Ishikawa (cell line): Measurements from ENCODE around the gene HDLBP.
A peak's percentile ranks its signal among the peaks of the same experiment; 100 is the strongest.

ENCODE experiments used
- CEBPB ChIP-seq: IDR thresholded peaks from 2 replicates; pipeline ENCODE4 v1.6.1; 2012
- CREB1 ChIP-seq: IDR thresholded peaks from 2 replicates; pipeline ENCODE4 v1.6.1; 2012; ENCODE audit warnings: low read depth
- EGR1 ChIP-seq: IDR thresholded peaks from 2 replicates; pipeline ENCODE4 v1.6.1; 2012
- EP300 ChIP-seq: IDR thresholded peaks from 2 replicates; pipeline ENCODE4 v1.6.1; 2012; ENCODE audit warnings: borderline replicate concordance
- FOXM1 ChIP-seq: IDR thresholded peaks from 2 replicates; pipeline ENCODE4 v1.6.1; 2012; ENCODE audit warnings: low read depth, borderline replicate concordance
- MAX ChIP-seq: IDR thresholded peaks from 2 replicates; pipeline ENCODE4 v1.6.1; 2012
- NFIC ChIP-seq: IDR thresholded peaks from 2 replicates; pipeline ENCODE4 v1.6.1; 2012
- RAD21 ChIP-seq: IDR thresholded peaks from 2 replicates; pipeline ENCODE4 v1.6.1; 2012; ENCODE audit warnings: low read depth
- TAF1 ChIP-seq: IDR thresholded peaks from 2 replicates; pipeline ENCODE4 v1.6.1; 2012; ENCODE audit warnings: low read depth, mild to moderate bottlenecking
- TCF12 ChIP-seq: IDR thresholded peaks from 2 replicates; pipeline ENCODE4 v1.6.1; 2012; ENCODE audit warnings: low read depth
- TEAD4 ChIP-seq: IDR thresholded peaks from 2 replicates; pipeline ENCODE4 v1.6.1; 2012
- USF1 ChIP-seq: IDR thresholded peaks from 2 replicates; pipeline ENCODE4 v1.6.1; 2012
- YY1 ChIP-seq: IDR thresholded peaks from 2 replicates; pipeline ENCODE4 v1.6.1; 2012; ENCODE audit warnings: low read depth
- ZBTB7A ChIP-seq: IDR thresholded peaks from 2 replicates; pipeline ENCODE4 v1.6.1; 2012; ENCODE audit warnings: low read depth
- TF ChIP-seq, protein P1 (sequence below): IDR thresholded peaks from 2 replicates; pipeline ENCODE4 v1.6.1; 2012; ENCODE audit warnings: low read depth, mild to moderate bottlenecking

The HDLBP gene

DNA sequence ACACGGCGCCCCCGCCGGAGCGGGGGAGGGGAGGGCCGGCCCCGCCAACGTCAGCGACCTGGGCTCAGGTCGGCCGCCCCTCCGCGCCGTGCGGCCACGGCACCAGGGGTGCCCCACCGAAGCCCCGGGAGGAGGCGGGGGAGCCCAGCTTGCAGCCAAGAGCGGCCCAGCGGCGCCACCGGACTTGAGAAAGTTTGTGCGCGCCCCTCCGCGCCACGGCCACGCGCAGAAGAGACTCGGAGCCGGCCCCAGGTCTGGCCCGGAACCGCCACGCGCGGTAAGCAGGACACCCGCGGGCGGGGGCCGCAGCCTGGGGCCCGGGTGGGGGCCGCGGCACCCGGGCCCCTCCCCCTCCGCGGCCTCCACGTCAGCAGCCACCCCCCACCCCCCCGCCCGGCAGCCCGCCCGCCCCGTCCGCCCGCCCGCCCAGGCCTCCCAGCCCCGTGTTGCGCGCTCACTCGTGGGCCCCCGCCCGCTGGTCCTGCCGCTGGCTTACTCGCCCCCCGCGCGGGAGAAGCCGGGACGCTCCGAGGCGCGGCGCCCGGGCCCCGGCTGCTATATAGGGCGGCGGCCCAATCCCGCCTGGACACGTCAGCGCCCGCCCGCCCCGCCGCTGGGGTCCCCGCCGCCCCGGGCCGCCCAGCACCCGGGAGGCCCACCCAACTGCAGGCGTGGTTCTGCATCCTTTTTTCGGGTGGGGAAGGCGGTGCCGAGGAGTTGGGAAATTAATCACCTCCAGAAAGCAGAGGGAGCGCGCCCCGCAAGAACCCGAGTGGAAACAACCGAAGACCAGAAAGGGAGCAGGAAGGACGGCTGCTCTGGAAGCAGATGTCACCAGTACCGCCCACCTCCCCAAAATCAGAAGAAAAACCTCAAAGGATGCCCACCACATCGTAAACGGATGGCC lies 42.9 kb downstream of the HDLBP start:
- TF ChIP-seq TCF12 (0 out of 2 replicates have a peak, but pooled peaks have one; percentile 8), ZBTB7A (peak; percentile 16; the same call in 1 of the 2 replicates), CREB1 (no peak), TAF1 (0 out of 2 replicates have a peak, but pooled peaks have one; percentile 37), CEBPB (no peak), EP300 (no peak), YY1 (no peak), MAX (peak; percentile 7; the same call in 1 of the 2 replicates)

- TF ChIP-seq CREB1 (0 out of 2 replicates have a peak, but pooled peaks have one; percentile 22), ZBTB7A (no peak; the same call in 1 of the 2 replicates), TEAD4 (no peak), CEBPB (no peak), MAX (peak; percentile 88), USF1 (peak; percentile 85), TAF1 (peak; percentile 49; the same call in 1 of the 2 replicates), FOXM1 (no peak), TCF12 (no peak), YY1 (peak; percentile 38; the same call in 1 of the 2 replicates)
These were observed 43.7 kb downstream of the HDLBP start for GRCh38 chr2:241271706-241272302.

DNA sequence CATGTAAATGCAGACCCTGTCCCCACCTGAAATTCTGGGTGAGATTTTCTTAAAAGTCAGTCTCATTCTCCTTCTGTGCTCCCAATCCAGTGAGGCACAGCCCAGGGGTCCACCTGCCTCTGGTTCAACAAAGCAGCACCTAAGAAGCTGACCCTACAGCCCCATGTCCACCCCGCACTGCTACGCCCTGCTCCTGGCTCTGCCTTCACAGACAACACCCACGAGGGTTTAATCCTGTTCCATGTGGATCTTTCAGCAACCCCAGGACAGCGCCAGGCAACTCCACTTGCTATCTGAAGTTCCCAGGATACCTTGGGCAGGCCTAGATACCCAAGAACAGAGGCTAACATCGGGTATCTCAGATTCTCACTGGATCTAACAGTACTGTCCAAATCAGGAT lies 44.9 kb downstream of the HDLBP start:
- TF ChIP-seq, protein P1, sequence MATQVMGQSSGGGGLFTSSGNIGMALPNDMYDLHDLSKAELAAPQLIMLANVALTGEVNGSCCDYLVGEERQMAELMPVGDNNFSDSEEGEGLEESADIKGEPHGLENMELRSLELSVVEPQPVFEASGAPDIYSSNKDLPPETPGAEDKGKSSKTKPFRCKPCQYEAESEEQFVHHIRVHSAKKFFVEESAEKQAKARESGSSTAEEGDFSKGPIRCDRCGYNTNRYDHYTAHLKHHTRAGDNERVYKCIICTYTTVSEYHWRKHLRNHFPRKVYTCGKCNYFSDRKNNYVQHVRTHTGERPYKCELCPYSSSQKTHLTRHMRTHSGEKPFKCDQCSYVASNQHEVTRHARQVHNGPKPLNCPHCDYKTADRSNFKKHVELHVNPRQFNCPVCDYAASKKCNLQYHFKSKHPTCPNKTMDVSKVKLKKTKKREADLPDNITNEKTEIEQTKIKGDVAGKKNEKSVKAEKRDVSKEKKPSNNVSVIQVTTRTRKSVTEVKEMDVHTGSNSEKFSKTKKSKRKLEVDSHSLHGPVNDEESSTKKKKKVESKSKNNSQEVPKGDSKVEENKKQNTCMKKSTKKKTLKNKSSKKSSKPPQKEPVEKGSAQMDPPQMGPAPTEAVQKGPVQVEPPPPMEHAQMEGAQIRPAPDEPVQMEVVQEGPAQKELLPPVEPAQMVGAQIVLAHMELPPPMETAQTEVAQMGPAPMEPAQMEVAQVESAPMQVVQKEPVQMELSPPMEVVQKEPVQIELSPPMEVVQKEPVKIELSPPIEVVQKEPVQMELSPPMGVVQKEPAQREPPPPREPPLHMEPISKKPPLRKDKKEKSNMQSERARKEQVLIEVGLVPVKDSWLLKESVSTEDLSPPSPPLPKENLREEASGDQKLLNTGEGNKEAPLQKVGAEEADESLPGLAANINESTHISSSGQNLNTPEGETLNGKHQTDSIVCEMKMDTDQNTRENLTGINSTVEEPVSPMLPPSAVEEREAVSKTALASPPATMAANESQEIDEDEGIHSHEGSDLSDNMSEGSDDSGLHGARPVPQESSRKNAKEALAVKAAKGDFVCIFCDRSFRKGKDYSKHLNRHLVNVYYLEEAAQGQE = no peak
- TF ChIP-seq TCF12 (no peak), FOXM1 (no peak), TAF1 (no peak), EGR1 (no peak), RAD21 (no peak), YY1 (no peak), CREB1 (no peak), NFIC (no peak), ZBTB7A (no peak), USF1 (no peak), TEAD4 (no peak), CEBPB (no peak), MAX (no peak), EP300 (no peak)

DNA sequence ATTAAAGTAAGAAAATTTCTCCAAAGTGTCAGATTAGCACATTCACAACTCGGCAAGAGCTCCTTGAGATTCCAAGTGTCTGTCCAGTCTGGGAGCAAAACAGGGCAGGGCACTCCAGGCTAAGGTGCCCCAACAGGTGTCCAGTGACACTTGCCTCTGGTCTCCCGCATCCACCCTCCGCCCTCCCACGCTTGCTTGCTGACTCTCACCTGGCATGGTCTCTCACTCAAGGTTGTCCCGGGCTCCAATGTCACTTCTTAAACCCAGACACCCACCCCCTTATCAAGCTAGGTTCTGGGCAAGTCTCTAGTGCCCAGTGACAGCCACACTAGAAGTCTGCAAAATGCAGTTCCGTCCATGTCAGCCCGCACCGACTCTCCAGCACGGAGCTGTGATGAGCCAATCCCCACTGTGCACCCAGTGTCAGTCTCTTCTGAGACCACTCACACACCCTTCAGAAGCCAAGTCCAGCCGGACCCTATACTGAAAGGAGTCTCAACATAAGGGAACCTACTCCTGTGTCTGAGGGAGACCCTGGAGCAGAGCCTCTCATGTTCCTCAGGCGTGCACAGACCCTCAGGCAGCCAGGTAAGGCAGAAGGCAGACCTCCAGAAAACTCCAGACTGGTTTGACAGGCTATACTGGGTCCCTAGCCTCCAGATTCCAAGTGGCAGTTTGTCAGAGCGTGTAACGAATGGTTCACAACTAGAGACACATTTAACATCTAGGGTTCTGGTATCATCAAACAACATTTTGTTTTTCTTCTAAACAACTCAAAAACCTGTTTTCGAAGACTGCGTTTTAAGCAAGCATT lies 45.6 kb downstream of the HDLBP start:
- no peak for TF ChIP-seq ZBTB7A
- no peak for TF ChIP-seq YY1
- TF ChIP-seq EP300 = no peak
- no peak for TF ChIP-seq USF1
- no peak for TF ChIP-seq CEBPB
- no peak for TF ChIP-seq RAD21

- no peak for TF ChIP-seq FOXM1
- no peak for TF ChIP-seq TCF12
These were observed 46.6 kb downstream of the HDLBP start for GRCh38 chr2:241268716-241269445.

DNA sequence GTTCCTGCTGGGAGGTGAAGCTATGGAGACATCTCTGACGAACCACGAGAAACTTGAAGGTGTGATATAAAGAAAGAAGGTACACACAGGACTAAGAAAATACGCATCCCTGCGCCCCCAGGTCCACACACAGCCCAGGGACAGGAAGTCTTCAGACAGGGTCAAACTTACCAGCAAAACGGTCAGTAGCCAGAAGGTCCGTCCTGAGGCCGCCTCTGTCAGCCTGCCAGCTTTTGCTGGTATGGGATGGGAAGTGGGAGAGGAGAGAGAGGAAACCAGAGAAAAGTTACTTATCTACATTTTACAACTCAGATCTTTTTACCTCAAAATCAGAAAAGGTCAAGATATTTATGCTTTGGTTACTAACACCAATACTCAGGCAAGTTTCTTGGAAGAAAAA lies 47.2 kb downstream of the HDLBP start:
- TF ChIP-seq EP300 (no peak), USF1 (no peak), EGR1 (no peak), CREB1 (no peak), CEBPB (no peak), TAF1 (no peak), TEAD4 (no peak), ZBTB7A (no peak)
